BE2C (cell line): ENCODE measurements around the gene LARP4. TPM values are rescaled to one million over a fixed set of nuclear protein-coding genes. Genes with fewer than 3 reads are reported as not detected.
A peak's percentile ranks its signal among the peaks of the same experiment; 100 is the strongest.

Experiments
- DNase-seq: peaks from one replicate; pipeline ENCODE4 v3.0.0-alpha.2; 2020
- H3K27me3 ChIP-seq: fragments of 250-450 bp; sonication (Bioruptor Pico); 2 replicates; pipeline ENCODE4 v1.5.1; 2020; ENCODE audit warnings: mild to moderate bottlenecking
- H3K36me3 ChIP-seq: fragments of 250-450 bp; sonication (Bioruptor Pico); 2 replicates; pipeline ENCODE4 v1.5.1; 2020; ENCODE audit warnings: mild to moderate bottlenecking
- H3K4me1 ChIP-seq: fragments of 250-450 bp; sonication (Bioruptor Pico); 2 replicates; pipeline ENCODE4 v1.5.1; 2020
- H3K4me3 ChIP-seq: 2 replicates; pipeline ENCODE4 v1.5.1; 2011; ENCODE audit warnings: low read depth, low read length
- H3K9me3 ChIP-seq: fragments of 250-450 bp; sonication (Bioruptor Pico); 2 replicates; pipeline ENCODE4 v1.5.1; 2020
- polyA plus RNA-seq: library from polyadenylated mRNA; unstranded; fragments of >200 nt; gene quantifications from one replicate; pipeline ENCODE4 v1.2.1, GENCODE V29; 2012; ENCODE audit warnings: low read depth, missing spikeins; ENCODE audit not compliant: insufficient read length, insufficient read depth
- TF ChIP-seq, protein P1 (sequence below): IDR thresholded peaks from 2 replicates; pipeline ENCODE4 v1.5.1; 2012; ENCODE audit warnings: mild to moderate bottlenecking, low read depth, low read length

Gene LARP4
- polyA plus RNA-seq = 26.5 TPM

DNA sequence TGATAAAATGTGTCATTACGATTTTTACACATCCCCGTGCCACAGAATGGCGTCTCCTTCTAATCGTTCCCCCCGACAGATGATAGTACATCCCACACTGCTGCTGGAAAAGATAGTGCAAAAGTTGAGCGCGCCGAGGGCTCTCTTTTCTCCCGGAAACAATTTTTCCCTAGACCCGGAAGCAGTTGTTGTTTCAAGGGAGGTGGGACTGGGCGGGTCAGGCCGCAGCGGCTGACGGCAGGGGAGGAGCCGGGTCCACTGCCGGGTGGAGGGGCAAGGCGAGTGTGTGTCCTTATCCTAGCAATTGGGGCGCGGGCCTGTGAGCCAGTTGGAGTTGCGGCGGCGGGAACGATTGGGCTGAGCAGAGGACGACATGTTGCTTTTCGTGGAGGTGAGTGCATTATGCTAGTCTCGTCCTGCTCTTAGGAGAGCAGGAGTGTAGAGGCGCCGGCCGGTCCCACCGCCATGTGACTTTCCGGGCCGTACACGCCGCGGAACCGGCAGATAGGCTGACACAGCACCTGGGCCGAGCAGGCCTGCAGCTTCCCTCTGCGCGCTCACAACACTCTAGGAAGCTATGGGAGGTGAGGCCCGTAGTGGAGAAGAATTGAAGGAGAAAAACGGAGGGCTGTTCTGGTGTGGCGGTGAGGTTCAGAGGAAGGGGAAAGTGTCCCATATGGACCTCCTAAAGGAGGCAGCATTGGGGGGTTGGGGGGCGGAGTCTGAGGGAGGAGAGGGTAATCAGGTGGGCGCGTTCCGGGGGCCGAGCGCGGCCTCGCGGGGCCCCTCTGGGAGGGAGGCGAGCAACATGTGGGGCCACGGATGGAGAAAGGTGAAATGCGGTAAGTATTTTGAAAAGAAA lies at the start of gene LARP4:
Gene LARP4 (plus strand): TSS at position 248 of the 862 bp plus-strand sequence. CDS start 126 bp downstream, at position 374.
- no peaks in the 10 kb centered on the region for H3K27me3 ChIP-seq
- no peaks in the 10 kb centered on the region; the same call in 1 of the 2 replicates for H3K4me1 ChIP-seq
- TF ChIP-seq, protein P1, sequence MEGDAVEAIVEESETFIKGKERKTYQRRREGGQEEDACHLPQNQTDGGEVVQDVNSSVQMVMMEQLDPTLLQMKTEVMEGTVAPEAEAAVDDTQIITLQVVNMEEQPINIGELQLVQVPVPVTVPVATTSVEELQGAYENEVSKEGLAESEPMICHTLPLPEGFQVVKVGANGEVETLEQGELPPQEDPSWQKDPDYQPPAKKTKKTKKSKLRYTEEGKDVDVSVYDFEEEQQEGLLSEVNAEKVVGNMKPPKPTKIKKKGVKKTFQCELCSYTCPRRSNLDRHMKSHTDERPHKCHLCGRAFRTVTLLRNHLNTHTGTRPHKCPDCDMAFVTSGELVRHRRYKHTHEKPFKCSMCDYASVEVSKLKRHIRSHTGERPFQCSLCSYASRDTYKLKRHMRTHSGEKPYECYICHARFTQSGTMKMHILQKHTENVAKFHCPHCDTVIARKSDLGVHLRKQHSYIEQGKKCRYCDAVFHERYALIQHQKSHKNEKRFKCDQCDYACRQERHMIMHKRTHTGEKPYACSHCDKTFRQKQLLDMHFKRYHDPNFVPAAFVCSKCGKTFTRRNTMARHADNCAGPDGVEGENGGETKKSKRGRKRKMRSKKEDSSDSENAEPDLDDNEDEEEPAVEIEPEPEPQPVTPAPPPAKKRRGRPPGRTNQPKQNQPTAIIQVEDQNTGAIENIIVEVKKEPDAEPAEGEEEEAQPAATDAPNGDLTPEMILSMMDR = no peak
- H3K36me3 ChIP-seq = peaks cover 5% of the 10 kb centered on the region
- peak within 1 kb of the TSS; percentile 88 for H3K4me3 ChIP-seq
- DNase-seq = peak; percentile 97
- H3K9me3 ChIP-seq = no peaks in the 10 kb centered on the region

DNA sequence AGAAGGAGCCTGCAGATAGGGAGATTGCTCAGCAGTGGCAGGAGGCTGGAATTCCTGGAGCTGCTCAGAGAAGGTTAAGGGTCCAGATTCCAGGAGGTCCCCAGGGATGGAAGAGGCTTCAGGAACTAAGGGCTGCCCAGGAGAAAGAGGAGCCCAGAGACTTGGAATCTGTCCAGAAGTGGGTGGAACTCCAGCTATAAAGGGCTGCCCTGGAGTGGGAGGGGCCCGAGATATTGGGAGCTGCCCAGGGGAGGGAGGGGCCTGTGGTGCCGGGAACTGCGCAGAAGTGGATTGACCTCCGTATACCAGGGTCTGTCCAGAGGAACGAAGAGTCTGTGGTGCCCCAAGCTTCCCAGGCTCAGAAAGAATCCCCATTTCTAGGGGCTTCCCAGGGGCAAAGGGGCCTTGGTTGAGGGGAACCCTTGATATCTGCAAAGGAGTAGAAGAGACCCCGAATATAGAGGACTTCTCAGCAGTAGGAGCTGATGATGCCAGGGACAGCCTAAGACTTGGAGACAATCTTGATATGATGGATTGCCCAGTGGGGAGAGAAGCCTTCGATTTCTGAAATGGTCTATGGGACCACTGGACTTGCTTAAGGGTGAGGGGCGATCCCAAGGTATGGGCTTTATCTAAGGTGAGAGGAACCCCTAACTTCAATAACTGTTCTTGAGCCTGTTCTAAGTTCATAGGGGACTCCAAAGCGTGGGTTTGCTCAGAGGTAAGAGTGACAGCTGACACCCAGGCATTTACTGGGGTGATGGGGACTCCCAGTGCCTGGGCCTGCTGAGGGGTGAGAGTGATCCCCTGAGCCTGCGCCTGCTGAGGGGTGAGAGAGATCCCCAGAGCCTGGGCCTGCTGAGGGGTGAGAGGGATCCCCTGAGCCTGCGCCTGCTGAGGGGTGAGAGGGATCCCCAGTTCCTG lies 49.3 kb upstream of the LARP4 start:
- Histone ChIP-seq H3K4me3 (peak overlapping the region; percentile 35), H3K27me3 (no peaks in the 10 kb centered on the region), H3K4me1 (no peaks in the 10 kb centered on the region; the same call in 1 of the 2 replicates), H3K36me3 (no peaks in the 10 kb centered on the region), H3K9me3 (no peaks in the 10 kb centered on the region)
- peak; percentile 93 for DNase-seq
- TF ChIP-seq, protein P1 = no peak

DNA sequence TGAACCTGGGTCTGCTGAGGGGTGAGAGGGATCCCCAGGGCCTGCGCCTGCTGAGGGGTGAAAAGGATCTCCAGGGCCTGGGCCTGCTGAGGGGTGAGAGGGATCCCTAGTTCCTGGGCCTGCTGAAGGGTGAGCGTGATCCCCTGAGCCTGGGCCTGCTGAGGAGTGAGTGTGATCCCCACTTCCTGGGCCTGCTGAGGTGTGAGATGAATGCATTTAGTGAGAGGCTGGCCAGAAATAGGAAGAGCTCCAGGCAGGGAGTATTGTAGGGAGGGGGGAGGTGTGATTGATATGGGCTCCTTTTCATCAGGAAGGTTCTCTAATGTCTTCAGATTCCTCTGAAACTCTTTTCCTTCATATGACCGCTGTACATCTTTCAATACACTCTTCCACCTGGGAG lies 47.3 kb upstream of the LARP4 start:
- no peak overlapping the region for H3K4me3 ChIP-seq
- no peaks in the 10 kb centered on the region; the same call in 1 of the 2 replicates for H3K4me1 ChIP-seq
- TF ChIP-seq, protein P1 = no peak
- no peak for DNase-seq
- no peaks in the 10 kb centered on the region for H3K27me3 ChIP-seq
- H3K36me3 ChIP-seq = no peaks in the 10 kb centered on the region
- no peaks in the 10 kb centered on the region for H3K9me3 ChIP-seq

DNA sequence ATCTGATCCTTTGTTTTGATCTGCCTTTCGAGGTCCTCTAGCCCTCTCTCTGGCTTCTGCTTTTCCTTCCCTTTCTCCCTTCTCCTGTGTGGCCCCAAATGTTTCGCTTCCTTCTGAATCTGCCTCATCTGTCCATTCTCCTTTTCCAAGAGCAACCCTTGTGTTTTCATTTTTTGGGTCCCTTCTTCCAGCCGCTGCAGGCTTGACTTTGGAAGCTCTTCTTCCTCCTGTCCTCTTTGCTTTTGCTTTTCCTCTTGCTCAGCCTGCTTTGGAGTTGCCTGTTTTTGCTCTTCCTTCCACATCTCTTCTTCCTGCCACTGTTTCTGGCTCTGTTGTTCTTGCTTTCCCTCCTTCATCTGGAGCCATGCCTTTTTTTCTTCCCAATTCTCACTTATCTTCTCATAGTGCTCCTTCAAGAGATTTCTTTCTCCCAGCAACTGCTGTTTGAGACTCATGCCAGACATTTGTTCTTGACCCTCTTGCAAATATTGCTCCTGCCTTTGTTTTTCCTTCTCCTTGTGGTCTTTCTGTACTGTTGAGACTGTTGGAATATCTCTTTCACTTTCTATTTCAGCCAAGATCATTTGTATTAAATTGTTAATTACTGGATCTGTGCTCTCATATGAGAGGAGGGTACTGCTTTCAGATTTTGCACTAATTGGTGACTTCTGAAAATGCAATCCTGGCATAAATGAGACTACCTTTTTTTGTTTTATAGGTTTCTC lies 46.7 kb upstream of the LARP4 start:
- H3K4me3 ChIP-seq = no peak overlapping the region
- TF ChIP-seq, protein P1 = no peak
- H3K4me1 ChIP-seq = no peaks in the 10 kb centered on the region; the same call in 1 of the 2 replicates
- no peaks in the 10 kb centered on the region for H3K27me3 ChIP-seq
- H3K36me3 ChIP-seq = no peaks in the 10 kb centered on the region
- no peaks in the 10 kb centered on the region for H3K9me3 ChIP-seq
- no peak for DNase-seq

DNA sequence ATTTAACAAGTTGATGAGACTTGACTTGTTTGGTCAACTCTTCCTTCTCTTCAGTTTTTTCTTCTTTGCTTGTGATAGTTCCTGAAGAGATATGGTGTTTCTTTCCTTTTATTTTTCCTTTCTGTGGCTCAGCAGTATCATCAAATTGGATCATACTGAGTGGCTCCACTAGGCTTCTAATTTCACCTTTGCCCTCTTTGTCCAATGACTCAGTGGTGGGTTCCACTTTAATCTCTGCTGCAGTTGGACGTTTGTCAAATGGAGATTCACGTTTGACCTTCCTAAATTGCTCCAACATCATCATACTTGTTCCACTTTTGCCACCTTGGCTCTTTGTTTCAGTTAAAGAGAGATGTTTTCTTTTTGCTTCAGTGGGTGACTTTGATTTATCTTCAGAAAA lies 45.8 kb upstream of the LARP4 start:
- Histone ChIP-seq H3K9me3 (no peaks in the 10 kb centered on the region), H3K27me3 (no peaks in the 10 kb centered on the region), H3K4me3 (no peak overlapping the region), H3K4me1 (no peaks in the 10 kb centered on the region; the same call in 1 of the 2 replicates), H3K36me3 (no peaks in the 10 kb centered on the region)
- no peak for DNase-seq
- TF ChIP-seq, protein P1 = no peak
